DOHH2 (cell line): Measurements from ENCODE around the gene SDC1.

Experiments
- H3F3A ChIP-seq: fragments of 200-600 bp; sonication (generic), shearing (Covaris generic); 2 replicates; pipeline ENCODE4 v1.6.0; 2016; ENCODE audit warnings: antibody characterized with exemption, mild to moderate bottlenecking; ENCODE audit not compliant: control insufficient read depth, insufficient read depth
- H3K27ac ChIP-seq: fragments of 200-600 bp; sonication (generic); 2 replicates; pipeline ENCODE4 v1.5.1; 2014; ENCODE audit warnings: low read depth, mild to moderate bottlenecking, low read length, moderate library complexity
- H3K27me3 ChIP-seq: fragments of 200-600 bp; sonication (generic); 2 replicates; pipeline ENCODE4 v1.6.1; 2014; ENCODE audit warnings: mild to moderate bottlenecking, low read length, mixed read lengths; ENCODE audit not compliant: control insufficient read depth
- H3K36me3 ChIP-seq: fragments of 200-600 bp; sonication (generic); 2 replicates; pipeline ENCODE4 v1.6.1; 2014; ENCODE audit warnings: mild to moderate bottlenecking, low read length, moderate library complexity, mixed read lengths; ENCODE audit not compliant: control insufficient read depth
- H3K4me1 ChIP-seq: fragments of 200-600 bp; sonication (generic); 2 replicates; pipeline ENCODE4 v1.6.1; 2014; ENCODE audit warnings: mild to moderate bottlenecking, low read length, mixed read lengths; ENCODE audit not compliant: control insufficient read depth
- H3K4me2 ChIP-seq: fragments of 200-600 bp; sonication (generic); 2 replicates; pipeline ENCODE4 v1.6.0; 2014; ENCODE audit warnings: mild to moderate bottlenecking, low read length, moderate library complexity
- H3K4me3 ChIP-seq: fragments of 200-600 bp; sonication (generic); 2 replicates; pipeline ENCODE4 v1.5.1; 2014; ENCODE audit warnings: mild to moderate bottlenecking, low read length, mixed read lengths
- H3K79me2 ChIP-seq: fragments of 200-600 bp; sonication (generic); 2 replicates; pipeline ENCODE4 v1.6.1; 2014; ENCODE audit warnings: mild to moderate bottlenecking, low read length, mixed read lengths; ENCODE audit not compliant: control insufficient read depth
- H3K9me2 ChIP-seq: fragments of 200-600 bp; sonication (generic); replicated peaks from 2 replicates; pipeline ENCODE4 v1.6.1; 2014; ENCODE audit warnings: mild to moderate bottlenecking, low read length, mixed read lengths; ENCODE audit not compliant: control insufficient read depth
- H3K9me3 ChIP-seq: fragments of 200-600 bp; sonication (generic); 2 replicates; pipeline ENCODE4 v1.6.1; 2014; ENCODE audit warnings: antibody characterized with exemption, low read length, mixed read lengths; ENCODE audit not compliant: control insufficient read depth, insufficient read depth
- H4K20me1 ChIP-seq: fragments of 200-600 bp; sonication (generic); 2 replicates; pipeline ENCODE4 v1.6.0; 2014; ENCODE audit warnings: low read depth, mild to moderate bottlenecking, antibody characterized with exemption, low read length, moderate library complexity; ENCODE audit not compliant: control insufficient read depth, insufficient read depth
- CTCF ChIP-seq: fragments of 200-600 bp; sonication (generic); IDR thresholded peaks from one replicate; pipeline ENCODE4 v1.5.1; 2014; ENCODE audit warnings: antibody characterized with exemption, mild to moderate bottlenecking, low read depth, low read length; ENCODE audit not compliant: poor library complexity, severe bottlenecking
- EZH2phosphoT487 ChIP-seq: fragments of 200-600 bp; sonication (generic); IDR thresholded peaks from 2 replicates; pipeline ENCODE4 v1.6.1; 2017; ENCODE audit warnings: borderline replicate concordance, mild to moderate bottlenecking, antibody characterized with exemption, low read length, moderate library complexity, mixed read lengths

SDC1 gene

GRCh38 chr2:20203521-20204225 is 21.3 kb downstream of the SDC1 start:
- H3K4me1 ChIP-seq, result peaks cover 24% of the 10 kb centered on the region
- no peaks in the 10 kb centered on the region for H3K9me3 ChIP-seq
- H3F3A ChIP-seq, result no peaks in the 10 kb centered on the region
- TF ChIP-seq EZH2phosphoT487 (no peak), CTCF (no peak)
- peaks cover 3% of the 10 kb centered on the region; the same call in 1 of the 2 replicates for H4K20me1 ChIP-seq
- H3K27me3 ChIP-seq, result no peaks in the 10 kb centered on the region
- no peaks in the 10 kb centered on the region for H3K9me2 ChIP-seq
- no peak overlapping the region for H3K4me3 ChIP-seq
- no peaks in the 10 kb centered on the region for H3K36me3 ChIP-seq
- H3K27ac ChIP-seq, result no peak overlapping the region
- H3K79me2 ChIP-seq, result no peaks in the 10 kb centered on the region
- H3K4me2 ChIP-seq, result no peak overlapping the region

- H3K27ac ChIP-seq, result no peak overlapping the region
- H3K36me3 ChIP-seq, result no peaks in the 10 kb centered on the region
- no peaks in the 10 kb centered on the region for H3K27me3 ChIP-seq
- no peaks in the 10 kb centered on the region for H3K79me2 ChIP-seq
- peaks cover 3% of the 10 kb centered on the region; the same call in 1 of the 2 replicates for H4K20me1 ChIP-seq
- H3K9me3 ChIP-seq, result no peaks in the 10 kb centered on the region
- H3F3A ChIP-seq, result no peaks in the 10 kb centered on the region
- peaks cover 24% of the 10 kb centered on the region for H3K4me1 ChIP-seq
- no peak for TF ChIP-seq CTCF
- no peak for TF ChIP-seq EZH2phosphoT487
- no peak overlapping the region for H3K4me2 ChIP-seq
- H3K4me3 ChIP-seq, result no peak overlapping the region
- no peaks in the 10 kb centered on the region for H3K9me2 ChIP-seq
Observed at GRCh38 chr2:20203072-20203471, 21.9 kb downstream of the SDC1 start.

- no peak for TF ChIP-seq EZH2phosphoT487
- TF ChIP-seq CTCF, result no peak
- H3K27me3 ChIP-seq, result no peaks in the 10 kb centered on the region
- no peak overlapping the region for H3K27ac ChIP-seq
- no peaks in the 10 kb centered on the region for H3K9me2 ChIP-seq
- H3F3A ChIP-seq, result no peaks in the 10 kb centered on the region
- no peaks in the 10 kb centered on the region for H3K9me3 ChIP-seq
- H4K20me1 ChIP-seq, result no peaks in the 10 kb centered on the region
- no peaks in the 10 kb centered on the region for H3K79me2 ChIP-seq
- H3K4me2 ChIP-seq, result no peak overlapping the region
- peaks cover 11% of the 10 kb centered on the region for H3K4me1 ChIP-seq
- H3K4me3 ChIP-seq, result no peak overlapping the region
- no peaks in the 10 kb centered on the region for H3K36me3 ChIP-seq
Observed at GRCh38 chr2:20201671-20202070, 23.3 kb downstream of the SDC1 start.
